Gastroesophageal sphincter (tissue), 4 donors: Measurements from ENCODE around the gene SPRR5. TPM values are rescaled to one million over a fixed set of nuclear protein-coding genes. Genes with fewer than 3 reads are reported as not detected.

Experiments
- ATAC-seq: fragments of 150-250 bp; one replicate; pipeline ENCODE4 v1.9.1; 2016; ENCODE audit warnings: mild to moderate bottlenecking, moderate library complexity
- H3K27ac ChIP-seq, 4 donors: fragments of 200-600 bp; sonication (generic) in 3 of 4; 1 replicate in 3 of 4; 2 replicates in 1 of 4; pipeline ENCODE4 v1.5.1; 2016 to 2019
- H3K27me3 ChIP-seq: fragments of 200-600 bp; sonication (generic); one replicate; pipeline ENCODE4 v1.5.1; 2019
- H3K36me3 ChIP-seq, 2 donors: fragments of 200-600 bp; sonication (generic); one replicate each; pipeline ENCODE4 v1.5.1; 2019; ENCODE audit warnings: control low read depth in 1 of 2
- H3K4me1 ChIP-seq, 3 donors: fragments of 200-600 bp; sonication (generic); 1 replicate in 2 of 3; 2 replicates in 1 of 3; pipeline ENCODE4 v1.5.1; 2016 to 2019; ENCODE audit warnings: control low read depth in 2 of 3
- H3K4me3 ChIP-seq, 2 donors: fragments of 200-600 bp; sonication (generic); one replicate each; pipeline ENCODE4 v1.5.1; 2019; ENCODE audit warnings: mild to moderate bottlenecking in 1 of 2, moderate library complexity in 1 of 2
- H3K9me3 ChIP-seq, 3 donors: fragments of 200-600 bp; sonication (generic); one replicate each; pipeline ENCODE4 v1.5.1; 2017 to 2019; ENCODE audit warnings: control low read depth in 2 of 3
- EP300 ChIP-seq: sonication (generic); formaldehyde crosslinking; IDR thresholded peaks from one replicate; pipeline ENCODE4 v1.6.1; 2017; ENCODE audit warnings: antibody characterized with exemption, mild to moderate bottlenecking
- POLR2A ChIP-seq, 2 donors: fragments of 450-650 bp; IDR thresholded peaks; one replicate each; pipeline ENCODE4 v1.6.1; 2017; ENCODE audit warnings: antibody characterized with exemption in 2 of 2, mild to moderate bottlenecking in 2 of 2, moderate library complexity in 1 of 2
- POLR2AphosphoS5 ChIP-seq: sonication (generic); formaldehyde crosslinking; IDR thresholded peaks from one replicate; pipeline ENCODE4 v1.6.1; 2017; ENCODE audit warnings: antibody characterized with exemption
- WGBS, 2 donors: methylation state at CpG; one replicate each; pipeline ENCODE4 v1.1.5; 2018; ENCODE audit warnings: low coverage in 1 of 2; 5-methylcytosine and 5-hydroxymethylcytosine counted together
- total RNA-seq, 4 donors: library from RNA; depleted of rRNA; stranded (reverse); fragments of >200 nt; gene quantifications; one replicate each; pipeline ENCODE4 v1.1.0, GENCODE V29; 2016
- TF ChIP-seq, protein P1 (sequence below), 4 experiments: fragments of 200-600 bp in 2 of 4; fragments of 450-650 bp in 2 of 4; sonication (generic) in 1 of 4; IDR thresholded peaks; one replicate each; pipeline ENCODE4 v1.5.1; 2017 to 2019; ENCODE audit warnings: antibody characterized with exemption in 4 of 4, mild to moderate bottlenecking in 2 of 4, moderate library complexity in 2 of 4

Gene SPRR5
- total RNA-seq, 4 donors from 2014 or later: not detected

DNA sequence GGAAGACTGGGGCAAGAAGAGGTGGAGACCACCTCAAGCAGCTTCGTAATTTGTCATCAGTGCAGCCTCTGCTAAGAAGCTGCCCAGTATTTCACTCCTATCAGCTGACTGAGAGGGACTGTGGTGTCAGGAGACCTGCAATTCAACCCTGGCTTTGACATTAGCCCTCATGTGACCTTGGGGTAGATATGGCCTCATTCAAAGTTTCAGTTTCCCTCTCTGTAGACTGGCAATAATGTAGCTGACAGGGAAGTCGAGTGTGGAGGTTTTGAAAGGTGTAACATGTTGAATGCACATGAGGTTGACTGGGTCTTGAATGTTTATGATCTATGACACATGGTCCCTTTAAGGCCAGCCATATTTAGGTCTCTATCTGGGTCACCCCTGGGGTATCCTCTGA is 21.2 kb downstream of the SPRR5 start:
- WGBS, 2 donors: 39 to 67% methylated on average over 1 to 2 of the region's 2 CpGs
- ATAC-seq: no peak
- TF ChIP-seq EP300 (no peak), POLR2A (IDR thresholded peaks at IDR 0.05) (no peak), POLR2AphosphoS5 (no peak)
- TF ChIP-seq, protein P1, sequence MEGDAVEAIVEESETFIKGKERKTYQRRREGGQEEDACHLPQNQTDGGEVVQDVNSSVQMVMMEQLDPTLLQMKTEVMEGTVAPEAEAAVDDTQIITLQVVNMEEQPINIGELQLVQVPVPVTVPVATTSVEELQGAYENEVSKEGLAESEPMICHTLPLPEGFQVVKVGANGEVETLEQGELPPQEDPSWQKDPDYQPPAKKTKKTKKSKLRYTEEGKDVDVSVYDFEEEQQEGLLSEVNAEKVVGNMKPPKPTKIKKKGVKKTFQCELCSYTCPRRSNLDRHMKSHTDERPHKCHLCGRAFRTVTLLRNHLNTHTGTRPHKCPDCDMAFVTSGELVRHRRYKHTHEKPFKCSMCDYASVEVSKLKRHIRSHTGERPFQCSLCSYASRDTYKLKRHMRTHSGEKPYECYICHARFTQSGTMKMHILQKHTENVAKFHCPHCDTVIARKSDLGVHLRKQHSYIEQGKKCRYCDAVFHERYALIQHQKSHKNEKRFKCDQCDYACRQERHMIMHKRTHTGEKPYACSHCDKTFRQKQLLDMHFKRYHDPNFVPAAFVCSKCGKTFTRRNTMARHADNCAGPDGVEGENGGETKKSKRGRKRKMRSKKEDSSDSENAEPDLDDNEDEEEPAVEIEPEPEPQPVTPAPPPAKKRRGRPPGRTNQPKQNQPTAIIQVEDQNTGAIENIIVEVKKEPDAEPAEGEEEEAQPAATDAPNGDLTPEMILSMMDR (IDR thresholded peaks at IDR 0.05): no peak

DNA sequence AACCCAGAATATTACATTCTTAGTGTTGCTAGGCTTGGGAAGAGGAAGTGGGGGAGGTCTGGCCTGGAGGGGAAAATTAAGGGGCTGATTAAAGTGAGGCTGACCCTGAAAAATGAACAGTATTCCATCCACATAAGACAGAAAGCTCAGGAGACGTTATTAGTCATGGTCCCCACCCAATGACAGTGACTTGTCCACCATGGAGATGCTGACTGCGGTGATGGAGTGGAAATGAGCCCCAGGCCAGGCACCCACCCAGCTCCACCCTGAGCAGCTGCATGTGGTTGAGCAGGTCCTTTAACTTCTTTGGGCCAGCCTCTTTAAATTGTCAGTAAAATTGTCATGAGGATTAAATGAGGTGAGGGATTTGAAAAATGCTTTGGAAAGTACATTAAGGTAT is 22.0 kb downstream of the SPRR5 start:
- WGBS, 2 donors: 73% methylated on average over 2 of the region's 2 CpGs; no CpG with 5 or more reads in 1 of the 2 donors

More for the DNA sequence above, 21.2 kb downstream of the SPRR5 start:
- H3K4me3 ChIP-seq: no peak overlapping the region
- no peak overlapping the region for H3K27ac ChIP-seq
- H3K4me1 ChIP-seq: no peaks in the 10 kb centered on the region
- H3K9me3 ChIP-seq: no peaks in the 10 kb centered on the region
- no peaks in the 10 kb centered on the region for H3K27me3 ChIP-seq
- H3K36me3 ChIP-seq: no peaks in the 10 kb centered on the region

GRCh38 chr1:152970495-152970894 is 23.5 kb downstream of the SPRR5 start, which contains the start of gene SPRR4:
Gene SPRR4, plus strand, starts transcription at chr1:152970648. Its CDS starts 1,243 bp downstream, at chr1:152971891.
- no peaks in the 10 kb centered on the region for H3K4me1 ChIP-seq
- no peak for ATAC-seq
- H3K36me3 ChIP-seq: no peaks in the 10 kb centered on the region
- H3K9me3 ChIP-seq: no peaks in the 10 kb centered on the region
- no peak for TF ChIP-seq POLR2AphosphoS5
- TF ChIP-seq, protein P1 (IDR thresholded peaks at IDR 0.05): no peak
- TF ChIP-seq EP300: no peak
- no peak within 1 kb of the TSS for H3K27ac ChIP-seq
- no peaks in the 10 kb centered on the region for H3K27me3 ChIP-seq
- no peak within 1 kb of the TSS for H3K4me3 ChIP-seq
- WGBS, 2 donors: 81 to 86% methylated on average over 3 to 4 of the region's 6 CpGs

More for the DNA sequence above, 22.0 kb downstream of the SPRR5 start:
- Histone ChIP-seq H3K36me3 (no peaks in the 10 kb centered on the region), H3K4me3 (no peak overlapping the region), H3K27me3 (no peaks in the 10 kb centered on the region), H3K9me3 (no peaks in the 10 kb centered on the region), H3K4me1 (no peaks in the 10 kb centered on the region), H3K27ac (no peak overlapping the region)
- TF ChIP-seq POLR2A (IDR thresholded peaks at IDR 0.05) (no peak), EP300 (no peak), POLR2AphosphoS5 (no peak)
- TF ChIP-seq, protein P1 (IDR thresholded peaks at IDR 0.05): no peak
- no peak for ATAC-seq

DNA sequence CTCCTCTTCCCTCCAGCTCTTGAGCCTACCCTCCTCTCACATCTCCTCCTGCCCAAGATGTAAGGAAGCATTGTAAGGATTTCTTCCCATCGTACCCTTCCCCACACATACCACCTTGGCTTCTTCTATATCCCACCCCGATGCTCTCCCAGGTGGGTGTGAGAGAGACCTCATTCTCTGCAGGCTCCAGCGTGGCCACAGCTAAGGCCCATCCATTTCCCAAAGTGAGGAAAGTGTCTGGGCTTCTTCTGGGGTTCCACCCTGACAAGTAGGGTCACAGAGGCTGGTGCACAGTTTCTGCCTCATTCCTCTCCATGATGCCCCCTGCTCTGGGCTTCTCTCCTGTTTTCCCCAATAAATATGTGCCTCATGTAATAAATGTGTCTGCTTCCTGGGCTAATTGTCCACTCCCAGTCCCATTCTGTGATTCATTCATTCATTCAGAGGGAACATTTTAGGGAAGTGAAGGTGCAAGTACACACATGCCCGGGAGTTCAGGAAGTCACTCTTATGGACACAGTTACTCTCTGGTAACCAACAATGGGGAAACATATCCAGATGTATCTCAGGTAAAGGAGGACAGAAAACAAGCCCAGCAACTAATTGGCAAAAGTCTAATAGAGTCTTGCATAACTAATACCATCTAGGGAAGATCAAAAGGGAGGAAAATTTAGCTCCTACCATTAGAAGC is 25.3 kb downstream of the SPRR5 start:
- 77 to 90% methylated on average over 2 to 3 of the region's 4 CpGs for WGBS, 2 donors
- no peaks in the 10 kb centered on the region for H3K36me3 ChIP-seq
- H3K27ac ChIP-seq: no peak overlapping the region
- H3K27me3 ChIP-seq: no peaks in the 10 kb centered on the region
- H3K4me1 ChIP-seq: no peaks in the 10 kb centered on the region
- H3K4me3 ChIP-seq: no peak overlapping the region
- no peak for ATAC-seq
- no peaks in the 10 kb centered on the region for H3K9me3 ChIP-seq
- TF ChIP-seq POLR2AphosphoS5 (no peak), POLR2A (IDR thresholded peaks at IDR 0.05) (no peak), EP300 (no peak)
- TF ChIP-seq, protein P1 (IDR thresholded peaks at IDR 0.05): no peak

- no peak for TF ChIP-seq EP300
- no peak for ATAC-seq
- no peaks in the 10 kb centered on the region for H3K4me1 ChIP-seq
- no peaks in the 10 kb centered on the region for H3K9me3 ChIP-seq
- no peak overlapping the region for H3K27ac ChIP-seq
- H3K27me3 ChIP-seq: no peaks in the 10 kb centered on the region
- H3K36me3 ChIP-seq: no peaks in the 10 kb centered on the region
- 75% methylated on average over 1 of the region's 1 CpG; no CpG with 5 or more reads in 1 of the 2 donors for WGBS, 2 donors
- H3K4me3 ChIP-seq: no peak overlapping the region
Measured at GRCh38 chr1:152976688-152977087, 29.7 kb downstream of the SPRR5 start.
